Measurements from ENCODE around the gene HMCN2.

Gene HMCN2

DNA sequence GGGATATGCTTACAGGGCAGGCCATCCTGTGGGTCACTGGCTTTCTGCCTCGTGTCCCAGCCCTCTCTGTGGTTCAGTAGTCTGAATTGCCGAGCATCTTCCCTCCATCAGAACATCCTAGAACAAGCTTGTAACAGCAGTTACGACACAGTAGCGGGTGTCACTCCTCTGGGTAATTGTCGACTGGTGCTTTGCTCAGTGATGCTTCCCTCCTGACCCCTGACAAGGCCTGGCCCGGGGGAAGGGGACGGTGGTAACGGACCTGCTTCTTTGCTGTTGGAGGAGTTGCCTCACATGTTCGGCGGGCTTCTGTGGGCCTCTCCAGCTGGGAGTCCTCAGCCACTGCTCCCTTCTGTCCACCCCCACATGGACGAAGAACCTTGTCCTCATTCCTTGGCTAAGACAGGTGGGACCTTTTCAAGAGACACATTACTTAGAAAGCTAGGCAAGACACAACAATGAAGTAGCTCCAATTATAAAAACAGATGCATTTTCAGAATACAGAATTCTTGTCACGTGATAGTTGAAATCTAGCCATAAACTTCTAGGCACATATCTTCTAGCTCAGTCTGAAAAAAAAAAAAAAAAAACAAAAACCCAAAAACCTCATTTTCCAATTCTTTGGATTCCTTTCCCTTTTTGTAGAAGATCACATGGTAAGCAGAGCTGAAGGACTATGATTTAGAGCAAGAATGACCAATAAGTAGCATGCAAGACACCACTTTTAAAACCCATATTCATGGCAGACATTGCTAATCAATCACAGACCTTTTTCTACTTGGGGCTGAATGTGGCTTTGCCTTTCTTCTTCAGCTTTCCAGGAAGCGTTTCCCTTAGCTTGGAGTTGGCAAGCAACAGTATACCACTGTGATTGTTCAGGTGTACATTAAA lies 25.0 kb downstream of the HMCN2 start:
- DNase-seq (ENCODE audit: low read depth in 4 of 4, low spot score in 1 of 4): no peak

- no peak for DNase-seq (ENCODE audit: low read depth in 4 of 4, low spot score in 1 of 4)
Observed at GRCh38 chr9:130291474-130291873, 25.9 kb downstream of the HMCN2 start.

DNA sequence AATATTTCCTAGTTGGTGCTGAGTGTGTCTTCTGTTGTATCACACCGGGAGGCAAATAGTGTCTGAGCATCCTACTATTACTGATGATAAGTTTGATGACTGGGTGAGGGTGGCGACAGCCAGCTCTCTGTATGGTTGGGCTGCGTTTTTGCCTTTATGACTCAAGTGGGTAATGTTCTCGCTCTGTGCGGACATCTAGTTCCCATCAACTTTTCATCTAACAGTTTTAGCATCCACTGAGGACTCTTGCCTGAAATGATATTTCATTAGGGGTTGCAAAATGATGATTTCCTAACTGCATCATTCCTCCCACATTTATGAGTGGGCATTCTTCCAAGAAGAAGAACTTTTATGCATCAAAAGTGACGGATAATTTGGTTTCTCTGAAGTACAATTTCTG lies 26.5 kb downstream of the HMCN2 start:
- DNase-seq (ENCODE audit: low read depth in 4 of 4, low spot score in 1 of 4): no peak

GRCh38 chr9:130294664-130295063 lies 29.1 kb downstream of the HMCN2 start:
- no peak for DNase-seq (ENCODE audit: low read depth in 4 of 4, low spot score in 1 of 4)

DNA sequence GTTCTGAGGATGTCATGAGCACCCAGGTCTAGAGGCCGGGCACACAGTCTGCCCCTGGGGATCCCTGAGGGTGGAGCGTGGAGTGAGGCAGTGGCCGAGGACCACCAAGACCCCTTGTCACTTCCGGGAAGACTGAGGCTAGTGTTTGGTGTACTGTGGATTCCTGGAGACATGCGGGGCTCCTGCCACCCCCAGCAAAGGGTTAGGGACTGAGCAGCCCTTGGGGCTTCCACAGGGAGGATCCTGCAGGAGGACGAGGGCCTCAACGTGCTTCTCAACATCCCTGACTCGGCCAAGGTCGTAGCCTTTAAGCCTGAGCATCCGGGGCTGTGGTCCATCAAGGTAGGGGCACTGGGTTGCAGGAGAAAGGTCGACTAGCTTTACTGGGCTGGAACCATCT lies 29.9 kb downstream of the HMCN2 start:
- DNase-seq (ENCODE audit: low read depth in 4 of 4, low spot score in 1 of 4): no peak

GRCh38 chr9:130295945-130296782 lies 30.6 kb downstream of the HMCN2 start:
- no peak for DNase-seq (ENCODE audit: low read depth in 4 of 4, low spot score in 1 of 4)

DNA sequence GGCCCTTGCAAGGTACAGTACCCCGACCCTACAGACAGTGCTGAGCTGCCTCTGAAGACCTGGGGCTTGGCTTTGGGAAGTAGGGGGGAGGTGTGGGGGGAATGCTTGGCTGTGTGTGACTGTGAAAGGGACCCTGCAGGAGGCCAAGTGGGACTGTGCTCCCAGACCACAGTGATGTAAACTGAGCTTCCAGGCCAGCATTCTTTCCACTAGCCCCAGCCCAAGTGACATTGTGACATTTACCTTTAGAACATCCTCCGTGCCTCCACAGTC lies 31.2 kb downstream of the HMCN2 start:
- no peak for DNase-seq (ENCODE audit: low read depth in 4 of 4, low spot score in 1 of 4)

DNA sequence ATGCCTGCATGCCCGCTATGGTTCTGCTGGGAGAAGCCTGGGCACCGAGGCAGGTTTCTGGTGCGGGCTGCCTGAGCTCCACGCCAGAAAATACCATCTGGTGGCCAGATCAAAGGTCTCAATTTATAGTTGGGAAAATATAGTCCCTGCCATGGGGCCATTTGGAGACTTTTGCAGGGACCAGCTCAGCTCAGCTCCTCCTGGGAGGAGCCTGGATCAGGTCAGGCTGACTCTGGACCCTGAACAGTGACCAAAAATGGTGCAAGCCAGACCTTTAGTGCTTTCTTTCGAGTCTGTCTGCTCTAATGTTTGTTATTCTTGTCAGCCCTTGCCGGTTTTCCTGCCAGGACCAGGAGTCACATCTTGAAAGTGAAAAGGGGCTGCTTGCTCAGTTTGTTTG lies 31.8 kb downstream of the HMCN2 start:
- DNase-seq (ENCODE audit: low read depth in 4 of 4, low spot score in 1 of 4): no peak

GRCh38 chr9:130298662-130299279 lies 33.2 kb downstream of the HMCN2 start:
- DNase-seq (ENCODE audit: low read depth in 4 of 4, low spot score in 1 of 4): no peak

DNA sequence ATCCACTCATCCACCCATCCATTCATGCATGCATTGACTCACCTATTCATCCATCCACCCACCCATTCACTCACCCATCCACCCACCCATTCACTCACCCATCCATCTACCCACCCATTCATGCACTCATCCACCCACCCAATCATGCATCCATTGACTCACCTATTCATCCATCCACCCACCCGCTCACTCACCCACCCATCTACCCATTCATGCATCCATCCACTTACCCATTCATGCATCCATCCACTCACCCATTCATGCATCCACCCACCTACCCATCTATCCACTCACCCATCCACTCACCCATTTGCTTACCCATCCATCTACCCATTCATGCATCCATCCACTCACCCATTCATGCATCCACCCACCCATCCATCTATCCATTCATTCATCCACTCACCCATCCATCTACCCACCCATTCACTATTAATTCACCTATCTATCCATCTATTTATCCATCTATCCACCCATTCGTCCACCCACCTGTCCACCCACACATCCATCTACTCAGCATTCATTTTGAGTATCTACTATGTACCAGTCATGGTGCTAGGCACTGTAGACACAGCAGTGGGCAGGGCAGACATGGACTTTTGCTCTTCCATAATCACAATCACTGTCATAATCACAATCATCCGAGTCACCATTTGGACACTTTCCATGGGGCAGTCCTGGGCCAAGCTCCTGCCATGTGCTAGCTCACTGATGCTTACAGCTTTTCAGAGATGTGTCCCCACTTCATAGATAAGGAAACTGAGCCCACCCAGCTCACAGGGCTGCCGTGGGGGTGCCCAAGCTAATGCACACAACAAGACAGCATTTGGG lies 34.4 kb downstream of the HMCN2 start:
- no peak for DNase-seq (ENCODE audit: low read depth in 4 of 4, low spot score in 1 of 4)

DNA sequence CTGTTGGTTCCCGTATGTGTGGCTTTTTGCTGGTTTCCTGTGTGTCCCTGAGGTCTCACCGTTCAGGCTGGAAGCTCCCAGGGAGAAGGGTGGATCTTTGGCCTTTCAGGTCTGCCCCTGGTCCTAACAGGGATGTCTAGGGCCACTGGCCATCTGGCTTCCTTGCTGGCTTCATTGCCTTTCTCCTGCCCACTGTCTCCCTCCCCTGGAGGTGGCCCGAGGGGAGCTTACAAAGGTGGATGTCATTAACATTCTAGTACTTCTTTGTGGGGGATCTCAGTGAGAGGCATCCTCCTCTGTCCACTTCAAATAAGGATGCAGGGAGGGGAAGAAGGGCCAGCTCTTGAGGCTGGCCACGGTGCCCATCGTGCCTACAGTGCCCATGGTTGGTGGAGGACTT lies 35.2 kb downstream of the HMCN2 start:
- no peak for DNase-seq (ENCODE audit: low read depth in 4 of 4, low spot score in 1 of 4)

- no peak for DNase-seq (ENCODE audit: low read depth in 4 of 4, low spot score in 1 of 4)
Observed at GRCh38 chr9:130301483-130302286, 36.1 kb downstream of the HMCN2 start.

DNA sequence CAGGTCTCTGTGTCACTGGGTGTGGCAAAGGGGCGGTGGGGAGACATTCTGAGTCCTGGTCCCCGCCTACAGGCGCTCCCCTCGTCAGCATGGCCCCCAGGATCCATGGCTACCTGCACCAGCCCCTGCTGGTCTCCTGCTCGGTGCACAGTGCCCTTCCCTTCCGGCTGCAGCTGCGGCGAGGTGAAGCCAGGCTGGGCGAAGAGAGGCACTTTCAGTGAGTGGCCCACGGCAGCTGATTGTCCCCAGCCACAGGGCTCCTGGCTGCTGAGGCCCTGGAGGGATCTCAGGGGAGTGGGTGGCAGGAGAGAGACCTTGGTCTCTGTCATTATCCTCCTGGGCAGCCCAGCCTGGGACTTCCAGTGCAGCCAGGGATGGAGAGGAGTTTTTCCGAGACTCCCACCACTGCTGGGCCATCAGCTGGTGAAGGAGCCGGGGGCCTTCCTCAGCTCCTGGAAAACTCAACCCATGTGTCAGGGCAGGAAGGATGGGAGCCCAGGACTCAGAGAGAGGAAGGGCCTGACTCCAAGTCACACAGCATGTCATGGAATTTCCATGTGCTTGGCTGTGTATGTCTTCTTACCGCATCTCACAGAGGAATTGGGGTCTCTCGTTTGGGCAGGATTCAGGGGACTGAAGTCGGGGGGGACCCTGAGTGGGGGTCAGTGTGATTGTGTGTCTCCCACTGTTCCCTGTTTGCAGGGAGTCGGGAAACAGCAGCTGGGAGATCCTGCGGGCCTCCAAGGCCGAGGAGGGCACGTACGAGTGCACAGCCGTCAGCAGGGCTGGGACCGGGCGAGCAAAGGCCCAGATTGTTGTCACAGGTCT lies 37.4 kb downstream of the HMCN2 start:
- DNase-seq (ENCODE audit: low read depth in 4 of 4, low spot score in 1 of 4): no peak

DNA sequence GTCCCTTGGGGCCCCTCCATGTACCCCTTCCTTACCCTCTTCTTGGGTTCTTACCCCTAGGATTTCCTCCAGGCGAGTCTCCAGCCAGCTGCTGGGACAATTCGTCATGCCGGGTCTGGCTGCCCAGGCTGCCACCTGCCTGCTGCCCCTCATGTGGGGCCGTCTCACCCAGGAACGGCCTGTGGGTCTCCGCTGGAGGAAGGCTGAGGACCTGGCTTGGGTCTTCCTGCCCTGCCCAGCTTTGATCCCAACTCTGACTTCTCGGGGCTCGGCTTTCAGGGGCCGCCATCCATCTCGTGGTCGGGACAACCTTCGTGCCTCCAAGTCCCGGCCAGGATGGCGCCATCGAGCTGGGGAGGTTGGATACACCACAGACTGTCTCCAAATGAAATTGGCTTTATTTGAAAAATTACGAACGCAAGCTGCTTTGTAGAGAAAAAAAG lies 38.1 kb downstream of the HMCN2 start:
- DNase-seq (ENCODE audit: low read depth in 4 of 4, low spot score in 1 of 4): no peak

- DNase-seq (ENCODE audit: low read depth in 4 of 4, low spot score in 1 of 4): no peak
Observed at GRCh38 chr9:130304116-130304515, 38.6 kb downstream of the HMCN2 start.

DNA sequence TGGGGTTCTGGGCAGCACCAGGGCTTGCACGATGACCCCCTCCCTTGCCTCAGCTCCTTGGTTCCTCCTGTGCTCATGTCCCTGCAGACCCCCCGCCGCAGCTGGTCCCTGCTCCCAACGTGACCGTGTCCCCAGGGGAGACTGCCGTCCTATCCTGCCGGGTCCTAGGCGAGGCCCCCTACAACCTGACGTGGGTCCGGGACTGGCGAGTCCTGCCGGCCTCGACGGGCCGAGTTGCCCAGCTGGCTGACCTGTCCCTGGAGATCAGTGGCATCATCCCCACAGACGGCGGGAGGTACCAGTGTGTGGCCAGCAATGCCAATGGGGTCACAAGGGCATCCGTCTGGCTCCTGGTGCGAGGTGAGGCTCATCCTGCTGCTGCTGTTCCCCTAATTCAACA lies 39.1 kb downstream of the HMCN2 start:
- DNase-seq (ENCODE audit: low read depth in 4 of 4, low spot score in 1 of 4): no peak

DNA sequence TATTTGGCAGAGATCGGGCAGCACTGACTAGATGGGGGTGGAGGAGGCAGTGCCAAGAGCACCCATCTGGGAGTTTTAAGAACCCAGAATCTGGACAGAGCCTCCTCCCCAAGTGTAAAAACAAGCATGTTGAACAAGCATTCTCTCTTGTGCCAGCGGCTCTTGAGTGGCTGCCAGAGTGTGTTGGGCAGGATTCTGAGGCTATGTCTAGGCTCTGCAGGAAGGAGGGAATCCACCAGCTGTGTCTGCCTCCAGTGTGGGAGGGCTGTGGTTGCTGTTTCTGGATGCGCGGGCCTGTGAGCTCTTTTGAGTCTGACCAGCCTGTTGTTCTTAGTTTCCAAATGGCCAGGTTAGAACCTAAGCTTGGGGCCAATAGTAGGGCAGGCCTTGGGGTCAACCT lies 39.8 kb downstream of the HMCN2 start:
- no peak for DNase-seq (ENCODE audit: low read depth in 4 of 4, low spot score in 1 of 4)

GRCh38 chr9:130306823-130307666 lies 41.5 kb downstream of the HMCN2 start:
- DNase-seq (ENCODE audit: low read depth in 4 of 4, low spot score in 1 of 4): no peak

DNA sequence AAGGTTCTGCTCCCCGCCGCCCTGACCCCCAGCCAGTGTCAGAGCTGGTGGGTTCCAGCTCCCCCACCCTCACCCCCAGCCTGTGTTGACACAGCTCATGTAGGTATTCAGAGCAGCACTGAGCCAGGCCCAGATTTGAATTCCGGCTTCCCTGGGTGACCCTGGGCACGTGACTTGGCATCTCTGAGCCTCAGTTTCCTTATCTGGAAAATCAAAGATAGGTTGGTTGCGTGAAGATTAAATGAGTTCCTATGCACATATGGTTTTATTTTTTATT lies 42.0 kb downstream of the HMCN2 start:
- DNase-seq (ENCODE audit: low read depth in 4 of 4, low spot score in 1 of 4): no peak
